ENCODE measurements around the gene P3R3URF.

P3R3URF gene

DNA sequence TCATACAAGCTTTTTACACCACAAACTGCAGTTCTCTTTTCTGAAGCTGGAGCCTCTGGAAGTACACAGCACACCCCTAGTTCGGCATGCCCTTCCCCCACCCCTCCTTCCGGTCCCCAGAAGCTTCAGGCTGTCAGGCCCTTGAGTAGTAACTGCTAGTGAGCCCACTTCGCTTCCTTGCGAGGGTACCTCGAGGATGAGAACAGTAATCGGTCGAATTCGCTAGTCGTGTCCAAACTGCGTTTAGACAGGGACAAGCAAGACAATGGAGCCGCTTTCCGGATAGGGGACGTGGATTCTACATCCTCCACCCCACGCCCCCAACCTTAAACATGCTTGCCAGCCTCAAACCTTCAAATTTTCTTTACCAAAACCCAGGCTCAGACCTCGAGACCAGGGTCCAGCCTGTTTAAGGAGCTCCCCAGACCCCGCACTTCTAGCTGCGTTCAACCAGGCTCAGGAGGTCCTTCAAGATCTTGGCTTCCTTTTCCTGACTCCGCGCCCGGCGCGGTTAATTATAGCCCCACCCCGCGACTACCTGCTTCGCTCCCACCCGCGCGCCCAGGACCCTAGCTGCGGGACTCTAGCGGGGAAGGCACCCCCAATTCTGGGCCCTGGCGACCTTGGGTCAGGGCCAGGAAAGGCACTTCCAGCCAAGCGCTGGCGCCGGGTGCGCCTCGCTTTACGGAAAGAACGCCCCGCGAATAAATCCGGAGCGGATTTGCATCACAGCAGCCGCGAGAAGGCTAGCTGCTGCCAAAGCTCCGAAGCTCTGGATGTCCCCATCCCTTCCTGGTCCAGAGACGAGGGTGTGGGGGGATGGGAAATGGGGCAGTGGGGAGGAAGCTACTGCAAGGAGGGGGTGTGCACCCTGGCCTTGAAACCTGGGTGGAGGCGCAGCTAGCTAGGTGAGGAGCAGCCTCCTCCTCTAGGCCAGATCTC is 9.5 kb downstream of the P3R3URF start:
- ATAC-seq = no peak
- TF ChIP-seq, protein P1, sequence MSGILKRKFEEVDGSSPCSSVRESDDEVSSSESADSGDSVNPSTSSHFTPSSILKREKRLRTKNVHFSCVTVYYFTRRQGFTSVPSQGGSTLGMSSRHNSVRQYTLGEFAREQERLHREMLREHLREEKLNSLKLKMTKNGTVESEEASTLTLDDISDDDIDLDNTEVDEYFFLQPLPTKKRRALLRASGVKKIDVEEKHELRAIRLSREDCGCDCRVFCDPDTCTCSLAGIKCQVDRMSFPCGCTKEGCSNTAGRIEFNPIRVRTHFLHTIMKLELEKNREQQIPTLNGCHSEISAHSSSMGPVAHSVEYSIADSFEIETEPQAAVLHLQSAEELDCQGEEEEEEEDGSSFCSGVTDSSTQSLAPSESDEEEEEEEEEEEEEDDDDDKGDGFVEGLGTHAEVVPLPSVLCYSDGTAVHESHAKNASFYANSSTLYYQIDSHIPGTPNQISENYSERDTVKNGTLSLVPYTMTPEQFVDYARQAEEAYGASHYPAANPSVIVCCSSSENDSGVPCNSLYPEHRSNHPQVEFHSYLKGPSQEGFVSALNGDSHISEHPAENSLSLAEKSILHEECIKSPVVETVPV (CRISPR knock-in tag; IDR thresholded peaks at IDR 0.05) = no peak
- TF ChIP-seq TCF4 (CRISPR knock-in tag; IDR thresholded peaks at IDR 0.05; ENCODE audit: borderline replicate concordance) (no peak), GLIS3 (CRISPR knock-in tag; IDR thresholded peaks at IDR 0.05) (no peak), ARNTL (CRISPR knock-in tag; IDR thresholded peaks at IDR 0.05; ENCODE audit: borderline replicate concordance, low read depth) (no peak), ZNF565 (CRISPR knock-in tag; conservative IDR thresholded peaks at IDR 0.05; ENCODE audit: low read depth) (no peak), PPARA (CRISPR knock-in tag; IDR thresholded peaks at IDR 0.05; ENCODE audit: borderline replicate concordance) (no peak), ZFP3 (CRISPR knock-in tag; IDR thresholded peaks at IDR 0.05) (no peak)
- TF ChIP-seq, protein P2, sequence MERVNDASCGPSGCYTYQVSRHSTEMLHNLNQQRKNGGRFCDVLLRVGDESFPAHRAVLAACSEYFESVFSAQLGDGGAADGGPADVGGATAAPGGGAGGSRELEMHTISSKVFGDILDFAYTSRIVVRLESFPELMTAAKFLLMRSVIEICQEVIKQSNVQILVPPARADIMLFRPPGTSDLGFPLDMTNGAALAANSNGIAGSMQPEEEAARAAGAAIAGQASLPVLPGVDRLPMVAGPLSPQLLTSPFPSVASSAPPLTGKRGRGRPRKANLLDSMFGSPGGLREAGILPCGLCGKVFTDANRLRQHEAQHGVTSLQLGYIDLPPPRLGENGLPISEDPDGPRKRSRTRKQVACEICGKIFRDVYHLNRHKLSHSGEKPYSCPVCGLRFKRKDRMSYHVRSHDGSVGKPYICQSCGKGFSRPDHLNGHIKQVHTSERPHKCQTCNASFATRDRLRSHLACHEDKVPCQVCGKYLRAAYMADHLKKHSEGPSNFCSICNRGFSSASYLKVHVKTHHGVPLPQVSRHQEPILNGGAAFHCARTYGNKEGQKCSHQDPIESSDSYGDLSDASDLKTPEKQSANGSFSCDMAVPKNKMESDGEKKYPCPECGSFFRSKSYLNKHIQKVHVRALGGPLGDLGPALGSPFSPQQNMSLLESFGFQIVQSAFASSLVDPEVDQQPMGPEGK (CRISPR knock-in tag; IDR thresholded peaks at IDR 0.05; ENCODE audit: borderline replicate concordance) = no peak
- TF ChIP-seq, protein P3, sequence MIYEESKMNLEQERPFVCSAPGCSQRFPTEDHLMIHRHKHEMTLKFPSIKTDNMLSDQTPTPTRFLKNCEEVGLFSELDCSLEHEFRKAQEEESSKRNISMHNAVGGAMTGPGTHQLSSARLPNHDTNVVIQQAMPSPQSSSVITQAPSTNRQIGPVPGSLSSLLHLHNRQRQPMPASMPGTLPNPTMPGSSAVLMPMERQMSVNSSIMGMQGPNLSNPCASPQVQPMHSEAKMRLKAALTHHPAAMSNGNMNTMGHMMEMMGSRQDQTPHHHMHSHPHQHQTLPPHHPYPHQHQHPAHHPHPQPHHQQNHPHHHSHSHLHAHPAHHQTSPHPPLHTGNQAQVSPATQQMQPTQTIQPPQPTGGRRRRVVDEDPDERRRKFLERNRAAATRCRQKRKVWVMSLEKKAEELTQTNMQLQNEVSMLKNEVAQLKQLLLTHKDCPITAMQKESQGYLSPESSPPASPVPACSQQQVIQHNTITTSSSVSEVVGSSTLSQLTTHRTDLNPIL (CRISPR knock-in tag; IDR thresholded peaks at IDR 0.05; ENCODE audit: low read depth) = no peak

DNA sequence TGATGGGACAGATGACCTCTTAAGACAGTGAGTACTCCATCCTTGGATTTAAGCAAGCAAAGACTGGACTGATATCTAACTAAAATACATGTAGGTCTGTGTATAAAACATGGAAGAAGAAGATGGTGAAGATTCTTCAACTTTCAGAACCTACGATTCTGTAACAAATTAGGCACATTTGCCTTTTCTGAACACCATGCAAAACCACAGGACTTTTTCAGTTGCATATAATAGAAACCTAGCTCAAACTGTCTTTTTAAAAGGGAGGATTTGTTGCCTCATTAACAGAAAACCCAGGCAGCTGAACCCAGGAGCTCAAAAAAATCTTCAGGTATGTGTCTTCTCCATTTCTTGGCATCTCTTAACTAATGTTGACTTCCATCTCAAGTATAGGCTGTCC is 16.1 kb downstream of the P3R3URF start:
- TF ChIP-seq ZNF565 (CRISPR knock-in tag; conservative IDR thresholded peaks at IDR 0.05; ENCODE audit: low read depth) = no peak
- TF ChIP-seq GLIS3 (CRISPR knock-in tag; IDR thresholded peaks at IDR 0.05) = no peak
- TF ChIP-seq ISL1 (CRISPR knock-in tag; IDR thresholded peaks at IDR 0.05) = no peak
- TF ChIP-seq CSDC2 (CRISPR knock-in tag; IDR thresholded peaks at IDR 0.05) = no peak
- no peak for ATAC-seq

DNA sequence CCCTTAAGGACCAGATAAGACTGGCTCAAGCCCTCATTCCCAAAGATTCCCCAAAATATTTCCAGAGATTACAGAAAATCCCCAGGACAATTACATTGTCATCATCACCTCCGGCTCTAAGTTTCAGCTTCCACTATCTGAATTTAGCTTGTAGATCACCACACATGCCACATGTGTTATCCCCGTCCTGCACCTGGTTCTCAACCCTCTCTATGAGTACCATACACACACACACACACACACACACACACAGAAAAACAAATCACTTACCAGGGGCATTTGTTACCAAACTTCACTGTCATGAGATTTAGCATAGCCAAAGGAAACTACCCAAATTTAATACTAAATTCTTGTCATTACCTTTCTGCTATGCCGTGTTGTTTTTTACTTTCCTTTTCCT is 16.8 kb downstream of the P3R3URF start:
- no peak for ATAC-seq
- TF ChIP-seq RARB (CRISPR knock-in tag; IDR thresholded peaks at IDR 0.05) (no peak), ESRRG (CRISPR knock-in tag; IDR thresholded peaks at IDR 0.05) (no peak), OSR1 (CRISPR knock-in tag; IDR thresholded peaks at IDR 0.05) (no peak), ZC3H10 (CRISPR knock-in tag; IDR thresholded peaks at IDR 0.05) (no peak), ARNTL (CRISPR knock-in tag; IDR thresholded peaks at IDR 0.05; ENCODE audit: borderline replicate concordance, low read depth) (no peak), ZNF565 (CRISPR knock-in tag; conservative IDR thresholded peaks at IDR 0.05; ENCODE audit: low read depth) (no peak), BACH2 (CRISPR knock-in tag; IDR thresholded peaks at IDR 0.05; ENCODE audit: borderline replicate concordance) (no peak), GLIS3 (CRISPR knock-in tag; IDR thresholded peaks at IDR 0.05) (no peak), ZNF8 (CRISPR knock-in tag; IDR thresholded peaks at IDR 0.05) (no peak), TCF4 (CRISPR knock-in tag; IDR thresholded peaks at IDR 0.05; ENCODE audit: borderline replicate concordance) (no peak), SNAI2 (CRISPR knock-in tag; IDR thresholded peaks at IDR 0.05) (no peak), ZNF70 (CRISPR knock-in tag; IDR thresholded peaks at IDR 0.05) (no peak), PPARA (CRISPR knock-in tag; IDR thresholded peaks at IDR 0.05; ENCODE audit: borderline replicate concordance) (no peak), TOX (CRISPR knock-in tag; IDR thresholded peaks at IDR 0.05; ENCODE audit: borderline replicate concordance) (no peak)
- TF ChIP-seq, protein P4, sequence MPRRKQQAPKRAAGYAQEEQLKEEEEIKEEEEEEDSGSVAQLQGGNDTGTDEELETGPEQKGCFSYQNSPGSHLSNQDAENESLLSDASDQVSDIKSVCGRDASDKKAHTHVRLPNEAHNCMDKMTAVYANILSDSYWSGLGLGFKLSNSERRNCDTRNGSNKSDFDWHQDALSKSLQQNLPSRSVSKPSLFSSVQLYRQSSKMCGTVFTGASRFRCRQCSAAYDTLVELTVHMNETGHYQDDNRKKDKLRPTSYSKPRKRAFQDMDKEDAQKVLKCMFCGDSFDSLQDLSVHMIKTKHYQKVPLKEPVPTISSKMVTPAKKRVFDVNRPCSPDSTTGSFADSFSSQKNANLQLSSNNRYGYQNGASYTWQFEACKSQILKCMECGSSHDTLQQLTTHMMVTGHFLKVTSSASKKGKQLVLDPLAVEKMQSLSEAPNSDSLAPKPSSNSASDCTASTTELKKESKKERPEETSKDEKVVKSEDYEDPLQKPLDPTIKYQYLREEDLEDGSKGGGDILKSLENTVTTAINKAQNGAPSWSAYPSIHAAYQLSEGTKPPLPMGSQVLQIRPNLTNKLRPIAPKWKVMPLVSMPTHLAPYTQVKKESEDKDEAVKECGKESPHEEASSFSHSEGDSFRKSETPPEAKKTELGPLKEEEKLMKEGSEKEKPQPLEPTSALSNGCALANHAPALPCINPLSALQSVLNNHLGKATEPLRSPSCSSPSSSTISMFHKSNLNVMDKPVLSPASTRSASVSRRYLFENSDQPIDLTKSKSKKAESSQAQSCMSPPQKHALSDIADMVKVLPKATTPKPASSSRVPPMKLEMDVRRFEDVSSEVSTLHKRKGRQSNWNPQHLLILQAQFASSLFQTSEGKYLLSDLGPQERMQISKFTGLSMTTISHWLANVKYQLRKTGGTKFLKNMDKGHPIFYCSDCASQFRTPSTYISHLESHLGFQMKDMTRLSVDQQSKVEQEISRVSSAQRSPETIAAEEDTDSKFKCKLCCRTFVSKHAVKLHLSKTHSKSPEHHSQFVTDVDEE (CRISPR knock-in tag; IDR thresholded peaks at IDR 0.05) = no peak
- TF ChIP-seq, protein P3 (CRISPR knock-in tag; IDR thresholded peaks at IDR 0.05; ENCODE audit: low read depth) = no peak
- TF ChIP-seq, protein P2 (CRISPR knock-in tag; IDR thresholded peaks at IDR 0.05; ENCODE audit: borderline replicate concordance) = no peak
- TF ChIP-seq, protein P1 (CRISPR knock-in tag; IDR thresholded peaks at IDR 0.05) = no peak
- TF ChIP-seq, protein P5, sequence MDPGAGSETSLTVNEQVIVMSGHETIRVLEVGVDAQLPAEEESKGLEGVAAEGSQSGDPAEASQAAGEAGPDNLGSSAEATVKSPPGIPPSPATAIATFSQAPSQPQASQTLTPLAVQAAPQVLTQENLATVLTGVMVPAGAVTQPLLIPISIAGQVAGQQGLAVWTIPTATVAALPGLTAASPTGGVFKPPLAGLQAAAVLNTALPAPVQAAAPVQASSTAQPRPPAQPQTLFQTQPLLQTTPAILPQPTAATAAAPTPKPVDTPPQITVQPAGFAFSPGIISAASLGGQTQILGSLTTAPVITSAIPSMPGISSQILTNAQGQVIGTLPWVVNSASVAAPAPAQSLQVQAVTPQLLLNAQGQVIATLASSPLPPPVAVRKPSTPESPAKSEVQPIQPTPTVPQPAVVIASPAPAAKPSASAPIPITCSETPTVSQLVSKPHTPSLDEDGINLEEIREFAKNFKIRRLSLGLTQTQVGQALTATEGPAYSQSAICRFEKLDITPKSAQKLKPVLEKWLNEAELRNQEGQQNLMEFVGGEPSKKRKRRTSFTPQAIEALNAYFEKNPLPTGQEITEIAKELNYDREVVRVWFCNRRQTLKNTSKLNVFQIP (CRISPR knock-in tag; IDR thresholded peaks at IDR 0.05; ENCODE audit: borderline replicate concordance, low read depth) = no peak

All from SK-N-SH treated with all-trans-retinoic acid at 6 μM for 48 hours (cell line).